ENCODE results near the gene TSC22D2. TPM values are rescaled to one million over a fixed set of nuclear protein-coding genes. Genes with fewer than 3 reads are reported as not detected.

Gene TSC22D2
- total RNA-seq, 1 experiment from 2014 or later: 20.0 TPM

DNA sequence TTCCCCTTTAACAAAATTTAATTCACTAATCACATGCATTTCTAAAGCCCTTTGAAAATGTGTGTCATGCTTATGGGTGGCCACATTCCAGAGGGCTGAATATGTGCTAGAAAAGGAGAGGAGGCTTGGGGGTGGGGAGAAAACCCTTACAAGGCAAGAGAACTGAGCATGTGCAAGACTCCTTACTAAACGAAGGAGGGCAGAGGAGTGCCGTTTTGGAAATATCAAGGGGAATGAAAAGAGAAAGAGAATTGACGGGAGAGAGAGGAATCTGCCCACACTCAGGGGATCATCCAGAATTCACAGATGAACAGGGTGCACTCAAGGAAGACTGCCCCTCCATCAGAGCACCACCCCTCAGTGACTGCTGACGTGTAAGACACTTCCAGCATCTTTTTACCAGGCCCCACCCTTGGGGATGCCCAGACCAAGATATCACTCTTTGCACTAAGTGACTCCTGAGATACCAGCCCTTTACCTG lies 37.9 kb upstream of the TSC22D2 start:
- BruUV-seq (replicated peaks): no TSS peak

More for the DNA sequence above, 37.9 kb upstream of the TSC22D2 start:
- Histone ChIP-seq H3K4me3 (replicated peaks in 1 of 2; ENCODE audit: low read depth in 1 of 2, low read length in 2 of 2) (peak overlapping the region; percentile 38 to 57), H4K20me1 (ENCODE audit: insufficient read depth) (no peaks in the 10 kb centered on the region), H3K27ac (ENCODE audit: low read depth, low read length) (peak overlapping the region; percentile 66), H3K9me3 (ENCODE audit: control insufficient read depth in 1 of 2, insufficient read depth in 1 of 2, low read depth in 1 of 2, low read length in 2 of 2) (no peaks in the 10 kb centered on the region), H3K79me2 (ENCODE audit: insufficient read depth, low read length) (no peaks in the 10 kb centered on the region), H2AFZ (ENCODE audit: low read depth, low read length, poor library complexity, severe bottlenecking) (no peak overlapping the region), H3K9ac (ENCODE audit: low read length) (peak overlapping the region; percentile 63), H3K27me3 (ENCODE audit: insufficient read depth, low read length) (no peaks in the 10 kb centered on the region), H3K36me3 (ENCODE audit: control insufficient read depth in 1 of 2, insufficient read depth in 2 of 2, low read length in 2 of 2) (no peaks in the 10 kb centered on the region), H3K4me1 (ENCODE audit: control insufficient read depth in 1 of 2, insufficient read depth in 2 of 2, low read length in 2 of 2) (peaks cover 43 to 66% of the 10 kb centered on the region in 2 experiments), H3K9me2 (ENCODE audit: insufficient read depth) (no peaks in the 10 kb centered on the region), H3K4me2 (ENCODE audit: low read length) (peak overlapping the region; percentile 76)
- intact Hi-C loops (cut with micrococcal nuclease): loop anchor here (2.0 to 5.0 kb wide), 2 partner anchors 25 to 37 kb away; partner anchors contain the start of gene TSC22D2
- ATAC-seq (peak; percentile 82), DNase-seq (ENCODE audit: low read depth, low spot score) (peak; percentile 92)
- POLR2A ChIA-PET: no interaction called here
- RAD21 ChIA-PET (ENCODE audit: low non-redundant PET in 1 of 2, low total read pairs in 2 of 2, uncharacterized antibody in 2 of 2, unreplicated experiment in 2 of 2): no interaction called here
- TF ChIP-seq, protein P1, sequence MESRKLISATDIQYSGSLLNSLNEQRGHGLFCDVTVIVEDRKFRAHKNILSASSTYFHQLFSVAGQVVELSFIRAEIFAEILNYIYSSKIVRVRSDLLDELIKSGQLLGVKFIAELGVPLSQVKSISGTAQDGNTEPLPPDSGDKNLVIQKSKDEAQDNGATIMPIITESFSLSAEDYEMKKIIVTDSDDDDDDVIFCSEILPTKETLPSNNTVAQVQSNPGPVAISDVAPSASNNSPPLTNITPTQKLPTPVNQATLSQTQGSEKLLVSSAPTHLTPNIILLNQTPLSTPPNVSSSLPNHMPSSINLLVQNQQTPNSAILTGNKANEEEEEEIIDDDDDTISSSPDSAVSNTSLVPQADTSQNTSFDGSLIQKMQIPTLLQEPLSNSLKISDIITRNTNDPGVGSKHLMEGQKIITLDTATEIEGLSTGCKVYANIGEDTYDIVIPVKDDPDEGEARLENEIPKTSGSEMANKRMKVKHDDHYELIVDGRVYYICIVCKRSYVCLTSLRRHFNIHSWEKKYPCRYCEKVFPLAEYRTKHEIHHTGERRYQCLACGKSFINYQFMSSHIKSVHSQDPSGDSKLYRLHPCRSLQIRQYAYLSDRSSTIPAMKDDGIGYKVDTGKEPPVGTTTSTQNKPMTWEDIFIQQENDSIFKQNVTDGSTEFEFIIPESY (IDR thresholded peaks at IDR 0.05; ENCODE audit: extremely low read depth, insufficient replicate concordance, low read length): peak; percentile 16
- no peak for TF ChIP-seq ELF1 (IDR thresholded peaks at IDR 0.05; ENCODE audit: borderline replicate concordance, low read depth)
- peak; percentile 74 for TF ChIP-seq FOSL1 (IDR thresholded peaks at IDR 0.05; ENCODE audit: low read depth)
- TF ChIP-seq CBX3 (IDR thresholded peaks at IDR 0.05; ENCODE audit: low read depth): peak; percentile 75; the same call in 1 of the 2 replicates
- TF ChIP-seq, protein P2, sequence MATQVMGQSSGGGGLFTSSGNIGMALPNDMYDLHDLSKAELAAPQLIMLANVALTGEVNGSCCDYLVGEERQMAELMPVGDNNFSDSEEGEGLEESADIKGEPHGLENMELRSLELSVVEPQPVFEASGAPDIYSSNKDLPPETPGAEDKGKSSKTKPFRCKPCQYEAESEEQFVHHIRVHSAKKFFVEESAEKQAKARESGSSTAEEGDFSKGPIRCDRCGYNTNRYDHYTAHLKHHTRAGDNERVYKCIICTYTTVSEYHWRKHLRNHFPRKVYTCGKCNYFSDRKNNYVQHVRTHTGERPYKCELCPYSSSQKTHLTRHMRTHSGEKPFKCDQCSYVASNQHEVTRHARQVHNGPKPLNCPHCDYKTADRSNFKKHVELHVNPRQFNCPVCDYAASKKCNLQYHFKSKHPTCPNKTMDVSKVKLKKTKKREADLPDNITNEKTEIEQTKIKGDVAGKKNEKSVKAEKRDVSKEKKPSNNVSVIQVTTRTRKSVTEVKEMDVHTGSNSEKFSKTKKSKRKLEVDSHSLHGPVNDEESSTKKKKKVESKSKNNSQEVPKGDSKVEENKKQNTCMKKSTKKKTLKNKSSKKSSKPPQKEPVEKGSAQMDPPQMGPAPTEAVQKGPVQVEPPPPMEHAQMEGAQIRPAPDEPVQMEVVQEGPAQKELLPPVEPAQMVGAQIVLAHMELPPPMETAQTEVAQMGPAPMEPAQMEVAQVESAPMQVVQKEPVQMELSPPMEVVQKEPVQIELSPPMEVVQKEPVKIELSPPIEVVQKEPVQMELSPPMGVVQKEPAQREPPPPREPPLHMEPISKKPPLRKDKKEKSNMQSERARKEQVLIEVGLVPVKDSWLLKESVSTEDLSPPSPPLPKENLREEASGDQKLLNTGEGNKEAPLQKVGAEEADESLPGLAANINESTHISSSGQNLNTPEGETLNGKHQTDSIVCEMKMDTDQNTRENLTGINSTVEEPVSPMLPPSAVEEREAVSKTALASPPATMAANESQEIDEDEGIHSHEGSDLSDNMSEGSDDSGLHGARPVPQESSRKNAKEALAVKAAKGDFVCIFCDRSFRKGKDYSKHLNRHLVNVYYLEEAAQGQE (IDR thresholded peaks at IDR 0.05; ENCODE audit: low read depth): no peak
- TF ChIP-seq TCF7L2 (IDR thresholded peaks at IDR 0.05; ENCODE audit: borderline replicate concordance, extremely low read depth, insufficient read depth, insufficient read length): peak; percentile 86
- TF ChIP-seq, protein P3, sequence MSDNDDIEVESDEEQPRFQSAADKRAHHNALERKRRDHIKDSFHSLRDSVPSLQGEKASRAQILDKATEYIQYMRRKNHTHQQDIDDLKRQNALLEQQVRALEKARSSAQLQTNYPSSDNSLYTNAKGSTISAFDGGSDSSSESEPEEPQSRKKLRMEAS (IDR thresholded peaks at IDR 0.05): peak; percentile 76
- no peak for TF ChIP-seq EZH2 (IDR thresholded peaks at IDR 0.05)
- peak; percentile 75 for TF ChIP-seq JUND (IDR thresholded peaks at IDR 0.05)
- peak; percentile 49; the same call in 1 of the 2 replicates for TF ChIP-seq SIN3A (IDR thresholded peaks at IDR 0.05; ENCODE audit: low read depth)
- no peak for TF ChIP-seq POLR2A (IDR thresholded peaks at IDR 0.05; ENCODE audit: borderline replicate concordance, extremely low read depth, insufficient read depth, insufficient read length)
- peak; percentile 51 for TF ChIP-seq RAD21 (IDR thresholded peaks at IDR 0.05; ENCODE audit: low read depth)
- TF ChIP-seq POLR2AphosphoS5 (IDR thresholded peaks at IDR 0.05; ENCODE audit: low read depth, low read length): peak; percentile 44
- TF ChIP-seq, protein P4, sequence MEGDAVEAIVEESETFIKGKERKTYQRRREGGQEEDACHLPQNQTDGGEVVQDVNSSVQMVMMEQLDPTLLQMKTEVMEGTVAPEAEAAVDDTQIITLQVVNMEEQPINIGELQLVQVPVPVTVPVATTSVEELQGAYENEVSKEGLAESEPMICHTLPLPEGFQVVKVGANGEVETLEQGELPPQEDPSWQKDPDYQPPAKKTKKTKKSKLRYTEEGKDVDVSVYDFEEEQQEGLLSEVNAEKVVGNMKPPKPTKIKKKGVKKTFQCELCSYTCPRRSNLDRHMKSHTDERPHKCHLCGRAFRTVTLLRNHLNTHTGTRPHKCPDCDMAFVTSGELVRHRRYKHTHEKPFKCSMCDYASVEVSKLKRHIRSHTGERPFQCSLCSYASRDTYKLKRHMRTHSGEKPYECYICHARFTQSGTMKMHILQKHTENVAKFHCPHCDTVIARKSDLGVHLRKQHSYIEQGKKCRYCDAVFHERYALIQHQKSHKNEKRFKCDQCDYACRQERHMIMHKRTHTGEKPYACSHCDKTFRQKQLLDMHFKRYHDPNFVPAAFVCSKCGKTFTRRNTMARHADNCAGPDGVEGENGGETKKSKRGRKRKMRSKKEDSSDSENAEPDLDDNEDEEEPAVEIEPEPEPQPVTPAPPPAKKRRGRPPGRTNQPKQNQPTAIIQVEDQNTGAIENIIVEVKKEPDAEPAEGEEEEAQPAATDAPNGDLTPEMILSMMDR (IDR thresholded peaks at IDR 0.05 in 2 of 3, conservative IDR thresholded peaks at IDR 0.05 in 1 of 3; ENCODE audit: borderline replicate concordance in 1 of 3, insufficient read depth in 1 of 3, low read depth in 2 of 3, low read length in 2 of 3): peak in 2 of 3 experiments; percentile 14 to 17; a peak in 1 of 6 replicates
- TF ChIP-seq EGR1 (IDR thresholded peaks at IDR 0.05; ENCODE audit: low read depth): 0 out of 2 replicates have a peak, but pooled peaks have one; percentile 20
- TF ChIP-seq SP1 (IDR thresholded peaks at IDR 0.05; ENCODE audit: low read depth): peak; percentile 80
- peak; percentile 47 for TF ChIP-seq CEBPB (IDR thresholded peaks at IDR 0.05; ENCODE audit: low read depth)
- peak; percentile 94 for TF ChIP-seq SRF (IDR thresholded peaks at IDR 0.05; ENCODE audit: low read depth)
- CTCF ChIA-PET: no interaction called here

Measured in HCT116 (cell line).